GM12878 (cell line): ENCODE measurements around the gene NFKBIB. TPM values are rescaled to one million over a fixed set of nuclear protein-coding genes. Genes with fewer than 3 reads are reported as not detected.

Source experiments
- ATAC-seq: fragments of 200-7000 bp; cut with Tn5 transposase; 3 replicates; pipeline ENCODE4 v1.9.1; 2020; ENCODE audit warnings: mild to moderate bottlenecking, moderate library complexity
- BruUV-seq: library from RNA; stranded (reverse); fragments of 400-500 nt; replicated peaks from 2 replicates; lab custom pipeline; 2021; lab: Mats Ljungman, UMichigan
- CTCF ChIA-PET: fragments of 300-600 bp; sonication (Branson Sonifier 250); formaldehyde crosslinking; extraction: SDS; loops from one replicate; lab custom pipeline; 2021; ENCODE audit warnings: inconsistent platforms; lab: Yijun Ruan, JAX
- POLR2A ChIA-PET: fragments of 350-600 bp; formaldehyde crosslinking; extraction: SDS; loops from one replicate; lab custom pipeline; 2021; ENCODE audit warnings: inconsistent platforms; lab: Charles Lee
- RAD21 ChIA-PET: fragments of 300-600 bp; sonication (Branson Sonifier 250); formaldehyde crosslinking; loops from one replicate; lab custom pipeline; 2023; ENCODE audit warnings: antibody characterized with exemption; ENCODE audit not compliant: unreplicated experiment; lab: Charles Lee
- SMC1A ChIA-PET: fragments of 300-600 bp; sonication (Branson Sonifier 250); formaldehyde crosslinking; loops from one replicate; lab custom pipeline; 2023; ENCODE audit not compliant: unreplicated experiment, uncharacterized antibody; lab: Charles Lee
- DNase-seq: peaks from one replicate; pipeline ENCODE4 v3.0.0-alpha.2; 2011; ENCODE audit warnings: low read depth, low spot score
- FAIRE-seq: peaks from 3 replicates; lab custom pipeline; 2011; peaks lifted over from hg19 to GRCh38; lab: Jason Lieb, UNC
- H2AFZ ChIP-seq: 2 replicates; pipeline ENCODE4 v1.6.0; 2011; ENCODE audit warnings: low read depth, low read length, control low read depth; ENCODE audit not compliant: control insufficient read depth
- H3K27ac ChIP-seq: 2 replicates; pipeline ENCODE4 v1.5.1; 2011; ENCODE audit warnings: control low read depth; ENCODE audit not compliant: control insufficient read depth, insufficient read depth
- H3K27me3 ChIP-seq, 2 experiments: replicated peaks in 1 of 2; 2 replicates each; pipeline versions ENCODE4 v1.6.0 to v1.6.1; 2011; ENCODE audit warnings: low read length in 1 of 2; ENCODE audit not compliant: control insufficient read depth in 2 of 2, insufficient read depth in 2 of 2
- H3K36me3 ChIP-seq, 2 experiments: 2 replicates each; pipeline ENCODE4 v1.5.1; 2011; ENCODE audit warnings: low read length in 1 of 2; ENCODE audit not compliant: control insufficient read depth in 2 of 2, insufficient read depth in 2 of 2
- H3K4me1 ChIP-seq: 2 replicates; pipeline ENCODE4 v1.6.1; 2011; ENCODE audit warnings: mild to moderate bottlenecking, low read length, moderate library complexity, mixed read lengths; ENCODE audit not compliant: control insufficient read depth, insufficient read depth
- H3K4me2 ChIP-seq: 2 replicates; pipeline ENCODE4 v1.6.0; 2011; ENCODE audit warnings: control low read depth; ENCODE audit not compliant: control insufficient read depth, insufficient read depth
- H3K4me3 ChIP-seq: fragments of 200-600 bp; sonication (generic); 2 replicates; pipeline ENCODE4 v1.5.1; 2016
- H3K79me2 ChIP-seq: 2 replicates; pipeline ENCODE4 v1.6.0; 2011; ENCODE audit warnings: low read length; ENCODE audit not compliant: control insufficient read depth, insufficient read depth
- H3K9ac ChIP-seq: 2 replicates; pipeline ENCODE4 v1.8.0; 2011; ENCODE audit warnings: low read length, control low read depth, mixed read lengths; ENCODE audit not compliant: control insufficient read depth, insufficient read depth
- H3K9me3 ChIP-seq: replicated peaks from 3 replicates; pipeline ENCODE4 v1.5.1; 2011; ENCODE audit warnings: mild to moderate bottlenecking, low read length; ENCODE audit not compliant: control insufficient read depth, insufficient read depth
- H4K20me1 ChIP-seq: 2 replicates; pipeline ENCODE4 v1.6.0; 2011; ENCODE audit not compliant: control insufficient read depth, insufficient read depth
- CEBPZ ChIP-seq: fragments of 150-350 bp; IDR thresholded peaks from 2 replicates; pipeline ENCODE4 v1.6.1; 2016; ENCODE audit warnings: low read depth, low read length
- CREM ChIP-seq: IDR thresholded peaks from 2 replicates; pipeline ENCODE4 v1.6.1; 2014; ENCODE audit warnings: antibody characterized with exemption, low read depth
- NFIC ChIP-seq: IDR thresholded peaks from 2 replicates; pipeline ENCODE4 v1.6.1; 2012; ENCODE audit warnings: low read depth, mild to moderate bottlenecking, inconsistent platforms, low read length, moderate library complexity
- PML ChIP-seq: IDR thresholded peaks from 2 replicates; pipeline ENCODE4 v1.6.1; 2012; ENCODE audit warnings: low read length, inconsistent platforms
- POU2F2 ChIP-seq: IDR thresholded peaks from 3 replicates; pipeline ENCODE4 v1.6.1; 2011; ENCODE audit warnings: low read depth, mild to moderate bottlenecking, low read length, borderline replicate concordance
- SMAD5 ChIP-seq: IDR thresholded peaks from 2 replicates; pipeline ENCODE4 v1.6.1; 2016; ENCODE audit warnings: antibody characterized with exemption, low read depth
- WGBS: methylation state at CpG from one replicate; pipeline ENCODE4 v1.1.6; 2016; ENCODE audit warnings: low lambda C conversion rate; ENCODE audit not compliant: insufficient replicate concordance, insufficient coverage; ENCODE audit errors: missing lambda C conversion rate; 5-methylcytosine and 5-hydroxymethylcytosine counted together
- in situ Hi-C: fragments of 300-500 bp; cut with MboI; formaldehyde crosslinking; loops from 9 replicates; pipeline ENCODE4 v1.14.3; 2018; ENCODE audit warnings: mixed read lengths
- intact Hi-C: fragments of 100-400 bp; cut with micrococcal nuclease; formaldehyde crosslinking; loops from one replicate; pipeline ENCODE4 v1.14.2; 2022; ENCODE audit not compliant: unreplicated experiment
- polyA plus RNA-seq, 11 experiments: library from polyadenylated mRNA; depleted of rRNA in 4 of 11; unstranded in 6 of 11; stranded (reverse) in 5 of 11; fragments of >200 nt; fragmentation: Nextera tagmentation in 4 of 11; fragmentation: Illumina TruSeq in 1 of 11; extraction: Ambion mirVana in 4 of 11; extraction: Trizol in 1 of 11; gene quantifications; 1 replicate in 1 of 11; 2 replicates in 10 of 11; pipeline versions ENCODE4 v1.2.1 to v1.2.3, GENCODE V29; 2011 to 2016; ENCODE audit warnings: inconsistent platforms in 2 of 11, missing spikeins in 2 of 11, low read depth in 1 of 11
- total RNA-seq, 4 experiments: library from RNA; depleted of rRNA in 3 of 4; stranded (reverse); fragments of >200 nt in 3 of 4; fragmentation: Illumina TruSeq in 1 of 4; extraction: Trizol in 1 of 4; gene quantifications; 2 replicates each; pipeline versions ENCODE4 v1.2.1 to v1.2.3, GENCODE V29; 2013 to 2021
- TF ChIP-seq, protein P1 (sequence below): IDR thresholded peaks from 2 replicates; pipeline ENCODE4 v1.6.1; 2012; ENCODE audit warnings: improper control_type of control experiment, low read depth, low read length; ENCODE audit not compliant: insufficient replicate concordance
- TF ChIP-seq, protein P2 (sequence below): fragments of 450-650 bp; IDR thresholded peaks from 2 replicates; pipeline ENCODE4 v1.6.1; 2017; ENCODE audit warnings: mild to moderate bottlenecking, low read depth, inconsistent platforms; ENCODE audit not compliant: poor library complexity, severe bottlenecking
- TF ChIP-seq, protein P3 (sequence below): IDR thresholded peaks from 2 replicates; pipeline ENCODE4 v1.6.1; 2012; ENCODE audit warnings: mild to moderate bottlenecking, low read depth, low read length

The NFKBIB gene
- total and polyA plus RNA-seq, 10 of the 15 experiments (the other 5 are each of a cell fraction or from before 2014, with no cell fraction given): 1.2 to 60.9 (median 31.0) TPM

- H3K4me2 ChIP-seq: no peak overlapping the region
- H3K36me3 ChIP-seq: no peaks in the 10 kb centered on the region; a peak in 1 of 4 replicates
- no TSS peak for BruUV-seq
- RAD21 ChIA-PET: interaction anchor here (1.4 kb wide), 1 partner anchor 11 kb away, joined by 8 read pairs; the partner anchor contains the start of gene RINL
- no peaks in the 10 kb centered on the region for H3K9me3 ChIP-seq
- POLR2A ChIA-PET: no interaction called here
- no peaks in the 10 kb centered on the region for H3K4me1 ChIP-seq
- in situ Hi-C loops: no loop called here
- H2AFZ ChIP-seq: no peak overlapping the region
- no peak overlapping the region for H3K9ac ChIP-seq
- H3K79me2 ChIP-seq: no peaks in the 10 kb centered on the region
- CTCF ChIA-PET: interaction anchor here (1.3 to 5.8 kb wide), 5 partner anchors 11 to 376 kb away, joined by 8 to 62 read pairs (median 15); partner anchors contain the start of genes NFKBIB, RINL and SIRT2
- H3K27ac ChIP-seq: no peak overlapping the region
- H4K20me1 ChIP-seq: no peaks in the 10 kb centered on the region
- H3K27me3 ChIP-seq: no peaks in the 10 kb centered on the region
- H3K4me3 ChIP-seq: no peak overlapping the region
- no peak for ATAC-seq
- 87% methylated on average over 15 of the region's 17 CpGs for WGBS
- SMC1A ChIA-PET: no interaction called here
- intact Hi-C loops: loop anchor here (10.0 kb wide), 2 partner anchors 54 to 104 kb away; partner anchors contain the start of genes ECH1 and LGALS7B
- no peak for FAIRE-seq
- DNase-seq: no peak
- TF ChIP-seq, protein P1, sequence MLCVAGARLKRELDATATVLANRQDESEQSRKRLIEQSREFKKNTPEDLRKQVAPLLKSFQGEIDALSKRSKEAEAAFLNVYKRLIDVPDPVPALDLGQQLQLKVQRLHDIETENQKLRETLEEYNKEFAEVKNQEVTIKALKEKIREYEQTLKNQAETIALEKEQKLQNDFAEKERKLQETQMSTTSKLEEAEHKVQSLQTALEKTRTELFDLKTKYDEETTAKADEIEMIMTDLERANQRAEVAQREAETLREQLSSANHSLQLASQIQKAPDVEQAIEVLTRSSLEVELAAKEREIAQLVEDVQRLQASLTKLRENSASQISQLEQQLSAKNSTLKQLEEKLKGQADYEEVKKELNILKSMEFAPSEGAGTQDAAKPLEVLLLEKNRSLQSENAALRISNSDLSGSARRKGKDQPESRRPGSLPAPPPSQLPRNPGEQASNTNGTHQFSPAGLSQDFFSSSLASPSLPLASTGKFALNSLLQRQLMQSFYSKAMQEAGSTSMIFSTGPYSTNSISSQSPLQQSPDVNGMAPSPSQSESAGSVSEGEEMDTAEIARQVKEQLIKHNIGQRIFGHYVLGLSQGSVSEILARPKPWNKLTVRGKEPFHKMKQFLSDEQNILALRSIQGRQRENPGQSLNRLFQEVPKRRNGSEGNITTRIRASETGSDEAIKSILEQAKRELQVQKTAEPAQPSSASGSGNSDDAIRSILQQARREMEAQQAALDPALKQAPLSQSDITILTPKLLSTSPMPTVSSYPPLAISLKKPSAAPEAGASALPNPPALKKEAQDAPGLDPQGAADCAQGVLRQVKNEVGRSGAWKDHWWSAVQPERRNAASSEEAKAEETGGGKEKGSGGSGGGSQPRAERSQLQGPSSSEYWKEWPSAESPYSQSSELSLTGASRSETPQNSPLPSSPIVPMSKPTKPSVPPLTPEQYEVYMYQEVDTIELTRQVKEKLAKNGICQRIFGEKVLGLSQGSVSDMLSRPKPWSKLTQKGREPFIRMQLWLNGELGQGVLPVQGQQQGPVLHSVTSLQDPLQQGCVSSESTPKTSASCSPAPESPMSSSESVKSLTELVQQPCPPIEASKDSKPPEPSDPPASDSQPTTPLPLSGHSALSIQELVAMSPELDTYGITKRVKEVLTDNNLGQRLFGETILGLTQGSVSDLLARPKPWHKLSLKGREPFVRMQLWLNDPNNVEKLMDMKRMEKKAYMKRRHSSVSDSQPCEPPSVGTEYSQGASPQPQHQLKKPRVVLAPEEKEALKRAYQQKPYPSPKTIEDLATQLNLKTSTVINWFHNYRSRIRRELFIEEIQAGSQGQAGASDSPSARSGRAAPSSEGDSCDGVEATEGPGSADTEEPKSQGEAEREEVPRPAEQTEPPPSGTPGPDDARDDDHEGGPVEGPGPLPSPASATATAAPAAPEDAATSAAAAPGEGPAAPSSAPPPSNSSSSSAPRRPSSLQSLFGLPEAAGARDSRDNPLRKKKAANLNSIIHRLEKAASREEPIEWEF: no peak
- no peak for TF ChIP-seq POU2F2
- TF ChIP-seq CREM: no peak
- no peak for TF ChIP-seq SMAD5
- no peak for TF ChIP-seq NFIC
- TF ChIP-seq, protein P2, sequence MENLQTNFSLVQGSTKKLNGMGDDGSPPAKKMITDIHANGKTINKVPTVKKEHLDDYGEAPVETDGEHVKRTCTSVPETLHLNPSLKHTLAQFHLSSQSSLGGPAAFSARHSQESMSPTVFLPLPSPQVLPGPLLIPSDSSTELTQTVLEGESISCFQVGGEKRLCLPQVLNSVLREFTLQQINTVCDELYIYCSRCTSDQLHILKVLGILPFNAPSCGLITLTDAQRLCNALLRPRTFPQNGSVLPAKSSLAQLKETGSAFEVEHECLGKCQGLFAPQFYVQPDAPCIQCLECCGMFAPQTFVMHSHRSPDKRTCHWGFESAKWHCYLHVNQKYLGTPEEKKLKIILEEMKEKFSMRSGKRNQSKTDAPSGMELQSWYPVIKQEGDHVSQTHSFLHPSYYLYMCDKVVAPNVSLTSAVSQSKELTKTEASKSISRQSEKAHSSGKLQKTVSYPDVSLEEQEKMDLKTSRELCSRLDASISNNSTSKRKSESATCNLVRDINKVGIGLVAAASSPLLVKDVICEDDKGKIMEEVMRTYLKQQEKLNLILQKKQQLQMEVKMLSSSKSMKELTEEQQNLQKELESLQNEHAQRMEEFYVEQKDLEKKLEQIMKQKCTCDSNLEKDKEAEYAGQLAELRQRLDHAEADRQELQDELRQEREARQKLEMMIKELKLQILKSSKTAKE: no peak
- TF ChIP-seq CEBPZ: no peak
- TF ChIP-seq PML: no peak
- TF ChIP-seq, protein P3, sequence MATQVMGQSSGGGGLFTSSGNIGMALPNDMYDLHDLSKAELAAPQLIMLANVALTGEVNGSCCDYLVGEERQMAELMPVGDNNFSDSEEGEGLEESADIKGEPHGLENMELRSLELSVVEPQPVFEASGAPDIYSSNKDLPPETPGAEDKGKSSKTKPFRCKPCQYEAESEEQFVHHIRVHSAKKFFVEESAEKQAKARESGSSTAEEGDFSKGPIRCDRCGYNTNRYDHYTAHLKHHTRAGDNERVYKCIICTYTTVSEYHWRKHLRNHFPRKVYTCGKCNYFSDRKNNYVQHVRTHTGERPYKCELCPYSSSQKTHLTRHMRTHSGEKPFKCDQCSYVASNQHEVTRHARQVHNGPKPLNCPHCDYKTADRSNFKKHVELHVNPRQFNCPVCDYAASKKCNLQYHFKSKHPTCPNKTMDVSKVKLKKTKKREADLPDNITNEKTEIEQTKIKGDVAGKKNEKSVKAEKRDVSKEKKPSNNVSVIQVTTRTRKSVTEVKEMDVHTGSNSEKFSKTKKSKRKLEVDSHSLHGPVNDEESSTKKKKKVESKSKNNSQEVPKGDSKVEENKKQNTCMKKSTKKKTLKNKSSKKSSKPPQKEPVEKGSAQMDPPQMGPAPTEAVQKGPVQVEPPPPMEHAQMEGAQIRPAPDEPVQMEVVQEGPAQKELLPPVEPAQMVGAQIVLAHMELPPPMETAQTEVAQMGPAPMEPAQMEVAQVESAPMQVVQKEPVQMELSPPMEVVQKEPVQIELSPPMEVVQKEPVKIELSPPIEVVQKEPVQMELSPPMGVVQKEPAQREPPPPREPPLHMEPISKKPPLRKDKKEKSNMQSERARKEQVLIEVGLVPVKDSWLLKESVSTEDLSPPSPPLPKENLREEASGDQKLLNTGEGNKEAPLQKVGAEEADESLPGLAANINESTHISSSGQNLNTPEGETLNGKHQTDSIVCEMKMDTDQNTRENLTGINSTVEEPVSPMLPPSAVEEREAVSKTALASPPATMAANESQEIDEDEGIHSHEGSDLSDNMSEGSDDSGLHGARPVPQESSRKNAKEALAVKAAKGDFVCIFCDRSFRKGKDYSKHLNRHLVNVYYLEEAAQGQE: no peak
Observed at GRCh38 chr19:38888876-38889275, 10.9 kb upstream of the NFKBIB start.
